ENCODE data around the gene CCDC197.

The CCDC197 gene

DNA sequence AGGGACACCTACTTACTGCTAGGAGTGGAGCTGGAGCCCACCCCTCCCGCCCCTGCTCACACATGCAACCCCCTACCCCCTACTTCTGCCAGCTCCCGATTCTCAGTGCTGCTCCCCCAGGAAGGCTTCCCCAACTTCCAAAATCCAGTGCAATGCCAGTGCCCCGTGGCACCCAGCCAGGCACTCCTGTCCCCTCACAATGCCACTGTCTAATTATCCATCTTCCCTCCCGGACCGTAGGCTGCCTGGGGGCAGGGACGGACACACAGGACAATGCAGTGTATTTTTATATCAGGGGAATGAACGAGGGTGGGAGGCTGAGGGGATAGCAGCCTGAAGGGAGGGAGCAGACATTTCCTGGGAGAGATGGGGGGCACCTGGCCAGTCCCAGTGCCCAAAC is 41.4 kb downstream of the CCDC197 start:
- no peaks in the 10 kb centered on the region for H3K4me1 ChIP-seq (ENCODE audit: control insufficient read depth, insufficient read depth, low read length, poor library complexity, severe bottlenecking)
- H3K36me3 ChIP-seq (ENCODE audit: control insufficient read depth, insufficient read depth, low read length) = no peaks in the 10 kb centered on the region
- no peak overlapping the region for H3K27ac ChIP-seq (ENCODE audit: low read depth, low read length, severe bottlenecking)
- H3K9me3 ChIP-seq (ENCODE audit: control insufficient read depth, low read length) = no peaks in the 10 kb centered on the region
- no peak overlapping the region for H3K4me3 ChIP-seq (ENCODE audit: extremely low read depth, insufficient read depth, low read length, poor library complexity, severe bottlenecking)
- 75 to 82% methylated on average over 2 to 3 of the region's 7 CpGs for WGBS, 2 experiments (ENCODE audit: insufficient coverage in 2 of 2)

DNA sequence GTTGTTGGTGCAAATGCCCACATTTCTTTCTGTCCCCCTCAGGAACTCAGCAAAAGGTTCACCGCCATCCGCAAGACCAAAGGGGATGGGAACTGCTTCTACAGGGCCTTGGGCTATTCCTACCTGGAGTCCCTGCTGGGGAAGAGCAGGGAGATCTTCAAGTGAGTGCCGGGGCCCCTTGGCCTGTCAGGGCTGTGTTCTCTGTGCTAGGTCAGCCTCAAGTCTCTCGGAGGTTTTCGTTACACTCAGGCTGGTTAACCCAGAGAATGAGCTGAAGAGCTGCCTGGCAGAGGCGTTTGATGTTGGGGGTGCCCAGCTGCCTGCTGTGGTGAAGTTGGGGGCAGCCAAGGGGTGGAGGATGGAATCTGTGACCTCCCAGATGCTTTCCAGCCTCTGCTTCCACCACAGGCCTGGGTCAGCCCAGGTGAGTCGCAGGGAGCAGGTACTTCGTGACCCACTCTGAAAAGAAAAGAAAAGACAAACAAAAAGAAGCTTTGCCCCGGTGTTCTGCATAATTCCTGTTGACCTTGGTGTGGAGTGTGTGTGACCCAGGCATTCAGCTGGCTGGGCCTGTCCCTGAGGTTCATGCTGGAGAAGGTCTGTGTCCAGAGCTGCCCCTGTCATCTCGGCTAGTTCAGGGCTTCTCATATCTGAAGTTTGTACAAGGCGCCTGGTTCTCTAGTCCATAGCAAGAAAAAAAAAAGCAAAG is 42.0 kb downstream of the CCDC197 start:
- WGBS, 2 experiments (ENCODE audit: insufficient coverage in 2 of 2) = 86 to 88% methylated on average over 8 to 11 of the region's 11 CpGs
- Histone ChIP-seq H3K36me3 (ENCODE audit: control insufficient read depth, insufficient read depth, low read length) (no peaks in the 10 kb centered on the region), H3K9me3 (ENCODE audit: control insufficient read depth, low read length) (no peaks in the 10 kb centered on the region), H3K4me3 (ENCODE audit: extremely low read depth, insufficient read depth, low read length, poor library complexity, severe bottlenecking) (no peak overlapping the region), H3K4me1 (ENCODE audit: control insufficient read depth, insufficient read depth, low read length, poor library complexity, severe bottlenecking) (no peaks in the 10 kb centered on the region), H3K27ac (ENCODE audit: low read depth, low read length, severe bottlenecking) (no peak overlapping the region)

DNA sequence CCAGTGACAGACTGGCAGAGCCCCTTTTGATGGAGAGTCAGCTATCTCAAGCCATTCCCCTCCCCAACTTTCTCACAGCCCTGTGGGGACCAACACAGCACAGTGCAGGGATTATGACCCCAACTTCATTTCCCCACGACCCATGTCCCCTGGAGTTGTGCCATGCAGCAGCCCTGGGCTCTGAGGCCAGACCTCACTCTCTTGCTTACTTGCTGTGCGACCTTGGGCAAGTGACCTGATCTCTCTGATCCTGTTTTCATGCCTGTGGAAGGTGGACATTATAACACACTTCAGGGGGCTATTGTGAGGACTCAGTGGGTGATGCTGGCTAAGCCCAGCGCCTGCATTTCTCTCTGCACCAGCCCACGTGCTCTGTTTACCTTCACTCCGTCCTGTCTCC is 43.1 kb downstream of the CCDC197 start:
- H3K27ac ChIP-seq (ENCODE audit: low read depth, low read length, severe bottlenecking) = no peak overlapping the region
- H3K9me3 ChIP-seq (ENCODE audit: control insufficient read depth, low read length) = no peaks in the 10 kb centered on the region
- 67 to 84% methylated on average over 1 to 5 of the region's 5 CpGs for WGBS, 2 experiments (ENCODE audit: insufficient coverage in 2 of 2)
- peaks cover 9% of the 10 kb centered on the region for H3K36me3 ChIP-seq (ENCODE audit: control insufficient read depth, insufficient read depth, low read length)
- no peaks in the 10 kb centered on the region for H3K4me1 ChIP-seq (ENCODE audit: control insufficient read depth, insufficient read depth, low read length, poor library complexity, severe bottlenecking)
- H3K4me3 ChIP-seq (ENCODE audit: extremely low read depth, insufficient read depth, low read length, poor library complexity, severe bottlenecking) = no peak overlapping the region

DNA sequence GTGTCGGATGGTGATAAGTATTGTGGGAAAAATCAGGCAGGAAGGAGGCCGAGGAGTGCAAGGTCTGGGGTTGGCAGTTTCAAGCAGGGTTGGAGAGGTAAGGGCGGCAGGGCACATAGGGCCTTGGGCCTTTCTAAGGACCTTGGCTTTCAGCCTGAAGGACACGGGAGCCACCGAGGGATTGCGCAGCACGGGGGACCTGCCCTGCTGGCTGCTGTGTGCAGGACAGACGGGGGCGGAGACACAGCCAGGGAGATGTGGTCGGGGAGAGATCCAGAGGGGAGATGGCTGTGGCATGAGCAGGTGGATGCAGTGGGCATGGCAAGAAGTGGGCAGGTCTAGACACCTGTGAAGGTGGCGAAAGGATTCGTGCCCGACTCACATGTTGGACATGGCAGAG is 43.7 kb downstream of the CCDC197 start:
- Histone ChIP-seq H3K4me1 (ENCODE audit: control insufficient read depth, insufficient read depth, low read length, poor library complexity, severe bottlenecking) (no peaks in the 10 kb centered on the region), H3K9me3 (ENCODE audit: control insufficient read depth, low read length) (no peaks in the 10 kb centered on the region), H3K4me3 (ENCODE audit: extremely low read depth, insufficient read depth, low read length, poor library complexity, severe bottlenecking) (no peak overlapping the region), H3K27ac (ENCODE audit: low read depth, low read length, severe bottlenecking) (no peak overlapping the region), H3K36me3 (ENCODE audit: control insufficient read depth, insufficient read depth, low read length) (peaks cover 13% of the 10 kb centered on the region)
- WGBS, 2 experiments (ENCODE audit: insufficient coverage in 2 of 2) = 94 to 96% methylated on average over 12 of the region's 13 CpGs

DNA sequence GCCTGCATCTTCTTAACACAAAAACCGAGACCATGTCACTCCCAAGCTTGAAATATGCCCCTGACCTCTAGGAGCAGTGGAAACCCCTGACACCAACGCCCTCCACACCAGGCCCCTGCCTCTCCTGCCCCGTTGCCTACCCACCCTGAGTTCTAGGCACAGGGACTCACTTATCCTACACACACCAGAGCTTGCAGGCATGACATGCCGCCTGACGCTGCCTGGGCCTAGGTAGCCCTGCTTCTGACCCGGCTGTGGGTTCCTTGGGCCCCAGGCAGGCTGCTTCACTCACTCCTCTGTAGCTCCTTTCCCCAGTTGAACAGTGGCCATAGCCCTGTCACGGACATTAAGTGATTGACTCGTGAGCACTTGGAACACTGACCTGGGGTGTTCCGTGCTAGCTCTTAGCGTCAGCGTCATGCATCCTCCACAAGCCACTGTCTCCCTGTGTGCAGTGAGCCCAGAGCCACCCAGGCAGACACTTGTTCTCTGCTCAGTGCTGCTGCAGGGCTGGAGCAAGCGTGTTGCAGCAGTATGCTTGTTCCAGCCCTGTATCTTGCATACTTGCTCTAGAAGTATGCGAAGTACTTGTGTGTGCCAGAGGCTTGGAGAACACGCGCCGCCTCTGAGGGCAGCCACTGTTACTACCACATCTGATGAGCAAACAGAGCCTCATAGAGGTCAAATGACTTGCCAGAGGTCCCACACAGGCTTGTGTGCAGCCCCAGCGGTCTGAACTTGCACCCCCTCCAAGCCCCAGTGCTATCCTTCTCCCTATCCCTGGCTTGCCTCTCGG is 44.6 kb downstream of the CCDC197 start:
- 90 to 92% methylated on average over 15 to 17 of the region's 18 CpGs for WGBS, 2 experiments (ENCODE audit: insufficient coverage in 2 of 2)
- Histone ChIP-seq H3K36me3 (ENCODE audit: control insufficient read depth, insufficient read depth, low read length) (peaks cover 22% of the 10 kb centered on the region), H3K9me3 (ENCODE audit: control insufficient read depth, low read length) (no peaks in the 10 kb centered on the region), H3K27ac (ENCODE audit: low read depth, low read length, severe bottlenecking) (no peak overlapping the region), H3K4me1 (ENCODE audit: control insufficient read depth, insufficient read depth, low read length, poor library complexity, severe bottlenecking) (no peaks in the 10 kb centered on the region), H3K4me3 (ENCODE audit: extremely low read depth, insufficient read depth, low read length, poor library complexity, severe bottlenecking) (no peak overlapping the region)

DNA sequence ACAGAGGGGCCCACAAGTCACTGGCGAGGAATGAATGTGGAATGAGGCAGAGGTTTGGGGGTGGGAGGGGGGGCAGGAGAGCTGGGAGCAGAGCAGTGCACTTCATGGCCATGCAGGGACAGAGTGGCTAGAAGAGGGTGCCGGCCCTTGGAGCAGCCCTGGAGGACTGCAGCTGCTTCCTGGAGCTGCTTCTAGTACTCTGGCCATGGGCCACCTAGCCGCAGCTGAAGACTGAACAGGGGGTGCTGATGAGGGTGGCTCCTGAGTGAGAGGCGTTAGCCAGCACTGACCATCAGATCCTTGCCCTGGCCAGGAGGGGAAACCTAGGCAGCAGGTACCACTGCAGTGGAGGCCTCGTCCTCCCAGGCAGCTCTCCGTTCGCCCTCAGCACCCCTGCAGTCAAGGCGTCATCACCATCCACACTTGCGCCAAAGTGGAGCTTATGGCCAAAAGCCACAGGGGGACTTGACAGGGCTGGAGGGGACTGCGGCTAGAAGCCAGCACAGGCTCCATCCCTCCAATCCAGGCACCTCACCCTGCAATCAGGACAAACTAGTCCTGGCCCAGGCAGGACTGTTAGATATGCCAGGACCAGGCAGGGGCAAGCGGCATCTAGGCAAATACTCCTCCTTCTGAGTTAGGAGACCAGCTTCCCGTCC is 45.5 kb downstream of the CCDC197 start:
- no peak overlapping the region for H3K27ac ChIP-seq (ENCODE audit: low read depth, low read length, severe bottlenecking)
- H3K4me3 ChIP-seq (ENCODE audit: extremely low read depth, insufficient read depth, low read length, poor library complexity, severe bottlenecking) = no peak overlapping the region
- 94 to 95% methylated on average over 9 to 12 of the region's 12 CpGs for WGBS, 2 experiments (ENCODE audit: insufficient coverage in 2 of 2)
- H3K36me3 ChIP-seq (ENCODE audit: control insufficient read depth, insufficient read depth, low read length) = peaks cover 30% of the 10 kb centered on the region
- H3K4me1 ChIP-seq (ENCODE audit: control insufficient read depth, insufficient read depth, low read length, poor library complexity, severe bottlenecking) = no peaks in the 10 kb centered on the region
- no peaks in the 10 kb centered on the region for H3K9me3 ChIP-seq (ENCODE audit: control insufficient read depth, low read length)

DNA sequence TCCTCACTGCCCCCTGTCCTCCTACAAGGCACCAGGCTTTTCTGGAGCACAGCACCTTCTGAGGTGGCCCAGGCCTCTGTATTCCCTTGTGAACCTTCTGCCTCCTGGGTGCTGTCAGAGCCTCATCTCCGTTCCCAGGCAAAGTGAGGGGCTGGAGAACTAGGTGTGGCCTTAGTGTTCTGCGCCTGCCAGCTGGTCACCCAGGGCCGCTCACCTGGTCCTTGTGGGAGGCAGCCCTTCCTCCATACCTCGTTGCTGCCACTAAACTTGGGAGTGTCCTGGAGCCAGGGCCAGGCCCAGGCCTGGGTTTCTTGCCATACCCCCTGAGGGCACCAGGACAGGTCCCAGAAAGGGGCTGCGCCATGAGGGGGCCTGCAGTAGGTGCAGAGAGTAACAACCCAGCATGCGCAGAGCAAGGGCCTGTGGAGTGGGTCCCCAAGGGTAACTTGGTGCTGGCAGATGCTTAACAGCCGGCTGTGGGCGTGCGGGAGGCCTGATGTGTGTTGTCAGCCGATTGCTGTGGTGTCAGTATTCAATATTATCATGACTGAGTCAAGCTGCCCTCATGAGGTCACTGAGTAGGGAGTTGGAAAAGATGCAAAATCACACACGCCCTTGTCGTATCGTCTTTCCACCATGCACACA is 46.1 kb downstream of the CCDC197 start:
- no peak overlapping the region for H3K4me3 ChIP-seq (ENCODE audit: extremely low read depth, insufficient read depth, low read length, poor library complexity, severe bottlenecking)
- H3K27ac ChIP-seq (ENCODE audit: low read depth, low read length, severe bottlenecking) = no peak overlapping the region
- H3K9me3 ChIP-seq (ENCODE audit: control insufficient read depth, low read length) = no peaks in the 10 kb centered on the region
- H3K36me3 ChIP-seq (ENCODE audit: control insufficient read depth, insufficient read depth, low read length) = peaks cover 37% of the 10 kb centered on the region
- 96 to 97% methylated on average over 10 of the region's 13 CpGs for WGBS, 2 experiments (ENCODE audit: insufficient coverage in 2 of 2)
- H3K4me1 ChIP-seq (ENCODE audit: control insufficient read depth, insufficient read depth, low read length, poor library complexity, severe bottlenecking) = no peaks in the 10 kb centered on the region

DNA sequence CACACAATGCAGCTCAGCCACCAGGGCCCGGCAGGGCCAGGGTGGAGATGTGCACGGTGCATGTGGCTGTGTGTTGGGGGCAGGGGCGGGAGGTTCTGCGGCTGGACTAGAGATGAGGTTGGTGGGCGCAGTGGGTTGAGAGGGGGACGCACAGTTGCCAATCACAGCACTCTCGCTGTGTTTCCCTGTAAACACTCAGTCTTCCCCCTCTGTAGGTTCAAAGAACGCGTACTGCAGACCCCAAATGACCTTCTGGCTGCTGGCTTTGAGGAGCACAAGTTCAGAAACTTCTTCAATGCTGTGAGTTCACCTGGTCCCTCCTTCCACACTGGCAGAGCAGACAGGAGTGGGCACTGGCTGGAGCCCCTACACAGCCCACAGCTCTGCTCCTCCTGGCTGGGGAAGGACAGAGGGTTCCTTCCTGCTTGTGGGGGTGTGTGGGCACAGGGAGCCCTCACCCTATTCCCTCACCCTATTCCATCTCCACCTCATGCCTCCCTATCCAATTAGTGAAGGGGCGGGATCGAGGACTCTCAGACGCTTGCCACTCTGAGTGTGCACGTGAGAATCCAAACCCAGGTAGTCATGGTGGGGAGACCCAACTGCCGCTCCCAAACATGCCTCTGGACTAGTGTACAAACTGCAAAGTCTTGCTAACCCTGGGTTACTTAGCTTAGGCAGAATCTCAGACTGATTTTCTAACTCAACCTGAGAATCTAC is 46.8 kb downstream of the CCDC197 start:
- Histone ChIP-seq H3K36me3 (ENCODE audit: control insufficient read depth, insufficient read depth, low read length) (peaks cover 43% of the 10 kb centered on the region), H3K4me3 (ENCODE audit: extremely low read depth, insufficient read depth, low read length, poor library complexity, severe bottlenecking) (no peak overlapping the region), H3K27ac (ENCODE audit: low read depth, low read length, severe bottlenecking) (no peak overlapping the region), H3K9me3 (ENCODE audit: control insufficient read depth, low read length) (no peaks in the 10 kb centered on the region), H3K4me1 (ENCODE audit: control insufficient read depth, insufficient read depth, low read length, poor library complexity, severe bottlenecking) (no peaks in the 10 kb centered on the region)
- WGBS, 2 experiments (ENCODE audit: insufficient coverage in 2 of 2) = 93 to 95% methylated on average over 10 to 12 of the region's 14 CpGs

DNA sequence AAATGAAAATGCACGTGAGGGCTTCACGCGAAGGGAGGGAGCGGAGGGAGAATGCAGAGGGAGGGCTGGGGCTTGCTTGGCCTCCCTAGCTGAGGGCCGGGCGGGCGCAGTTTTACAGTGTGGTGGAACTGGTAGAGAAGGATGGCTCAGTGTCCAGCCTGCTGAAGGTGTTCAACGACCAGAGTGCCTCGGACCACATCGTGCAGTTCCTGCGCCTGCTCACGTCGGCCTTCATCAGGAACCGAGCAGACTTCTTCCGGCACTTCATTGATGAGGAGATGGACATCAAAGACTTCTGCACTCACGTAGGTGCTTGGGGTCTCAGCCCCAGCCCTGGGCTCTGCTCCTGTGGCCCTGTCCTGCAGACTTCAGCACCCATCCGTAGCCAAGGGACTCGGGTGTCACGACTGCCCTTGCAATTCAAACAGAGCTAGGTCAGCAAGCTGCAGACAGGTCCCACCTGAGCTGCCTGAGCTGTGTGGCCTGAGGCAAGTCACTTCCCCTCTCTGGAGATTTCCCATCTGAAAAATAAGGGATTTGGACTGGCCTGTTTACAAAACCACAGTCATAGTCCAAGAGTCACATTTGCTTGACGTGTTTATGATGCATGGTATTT is 47.5 kb downstream of the CCDC197 start:
- Histone ChIP-seq H3K4me3 (ENCODE audit: extremely low read depth, insufficient read depth, low read length, poor library complexity, severe bottlenecking) (no peak overlapping the region), H3K36me3 (ENCODE audit: control insufficient read depth, insufficient read depth, low read length) (peaks cover 50% of the 10 kb centered on the region), H3K9me3 (ENCODE audit: control insufficient read depth, low read length) (no peaks in the 10 kb centered on the region), H3K4me1 (ENCODE audit: control insufficient read depth, insufficient read depth, low read length, poor library complexity, severe bottlenecking) (no peaks in the 10 kb centered on the region), H3K27ac (ENCODE audit: low read depth, low read length, severe bottlenecking) (no peak overlapping the region)
- WGBS, 2 experiments (ENCODE audit: insufficient coverage in 2 of 2) = 94 to 96% methylated on average over 12 to 18 of the region's 20 CpGs

DNA sequence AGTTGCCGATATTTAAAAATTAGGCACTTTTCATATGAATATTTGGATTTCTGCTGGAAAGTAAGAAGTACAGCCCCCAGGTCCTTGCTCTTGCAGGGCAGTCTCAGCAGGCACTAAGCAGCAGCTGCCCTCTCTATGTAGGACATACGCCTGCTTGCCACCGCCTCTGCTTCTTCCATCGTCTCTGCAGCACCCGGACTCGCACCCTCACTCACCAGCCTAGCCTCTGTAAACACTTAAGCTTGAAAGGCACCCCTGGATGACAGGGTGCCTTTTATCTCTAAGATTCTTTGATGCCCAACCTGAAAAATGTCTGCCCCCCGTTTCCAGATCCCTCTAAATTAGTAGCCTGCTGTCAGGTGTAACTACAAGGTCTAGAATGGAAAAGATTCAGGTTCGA is 48.0 kb downstream of the CCDC197 start:
- 94 to 98% methylated on average over 7 of the region's 8 CpGs for whole genome bisulfite sequencing, 2 experiments (ENCODE audit: insufficient coverage in 2 of 2)
- Histone ChIP-seq H3K4me3 (ENCODE audit: extremely low read depth, insufficient read depth, low read length, poor library complexity, severe bottlenecking) (no peak overlapping the region), H3K36me3 (ENCODE audit: control insufficient read depth, insufficient read depth, low read length) (peaks cover 55% of the 10 kb centered on the region), H3K4me1 (ENCODE audit: control insufficient read depth, insufficient read depth, low read length, poor library complexity, severe bottlenecking) (no peaks in the 10 kb centered on the region), H3K27ac (ENCODE audit: low read depth, low read length, severe bottlenecking) (no peak overlapping the region), H3K9me3 (ENCODE audit: control insufficient read depth, low read length) (no peaks in the 10 kb centered on the region)

All from mesodermal cell (in vitro differentiated cells).